Astrocyte (in vitro differentiated cells and primary cell): Measurements from ENCODE around the gene CIC. TPM values are rescaled to one million over a fixed set of nuclear protein-coding genes. Genes with fewer than 3 reads are reported as not detected.
A peak's percentile ranks its signal among the peaks of the same experiment; 100 is the strongest.

Experiments
- DNase-seq: peaks from one replicate; pipeline ENCODE4 v3.0.0-alpha.2; 2010; ENCODE audit warnings: low read depth
- FAIRE-seq: peaks from 2 replicates; lab custom pipeline; 2011; peaks lifted over from hg19 to GRCh38; lab: Jason Lieb, UNC
- H2AFZ ChIP-seq: 2 replicates; pipeline ENCODE4 v1.6.0; 2012; ENCODE audit warnings: low read depth, low read length, inconsistent platforms
- H3K27ac ChIP-seq: 2 replicates; pipeline ENCODE4 v1.5.1; 2011; ENCODE audit warnings: low read depth, low read length, inconsistent platforms
- H3K27me3 ChIP-seq: 2 replicates; pipeline ENCODE4 v1.6.0; 2011; ENCODE audit warnings: low read length, inconsistent platforms; ENCODE audit not compliant: insufficient read depth
- H3K36me3 ChIP-seq: 2 replicates; pipeline ENCODE4 v1.5.1; 2011; ENCODE audit warnings: low read length, inconsistent platforms; ENCODE audit not compliant: insufficient read depth
- H3K4me1 ChIP-seq: 2 replicates; pipeline ENCODE4 v1.5.1; 2011; ENCODE audit warnings: low read length, inconsistent platforms; ENCODE audit not compliant: insufficient read depth
- H3K4me2 ChIP-seq: 2 replicates; pipeline ENCODE4 v1.6.0; 2012; ENCODE audit warnings: low read length, inconsistent platforms
- H3K4me3 ChIP-seq: 2 replicates; pipeline ENCODE4 v1.5.1; 2011; ENCODE audit warnings: low read depth, mild to moderate bottlenecking, low read length, inconsistent platforms; ENCODE audit not compliant: insufficient read depth
- H3K79me2 ChIP-seq: 2 replicates; pipeline ENCODE4 v1.6.0; 2012; ENCODE audit warnings: mild to moderate bottlenecking, low read length, inconsistent platforms; ENCODE audit not compliant: insufficient read depth
- H3K9ac ChIP-seq: 2 replicates; pipeline ENCODE4 v1.6.0; 2012; ENCODE audit warnings: mild to moderate bottlenecking, low read length, inconsistent platforms
- H3K9me3 ChIP-seq: 2 replicates; pipeline ENCODE4 v1.5.1; 2012; ENCODE audit warnings: low read depth, mild to moderate bottlenecking, low read length, inconsistent platforms; ENCODE audit not compliant: insufficient read depth
- H4K20me1 ChIP-seq: 2 replicates; pipeline ENCODE4 v1.6.0; 2012; ENCODE audit warnings: low read length, inconsistent platforms; ENCODE audit not compliant: insufficient read depth
- H3K27ac Mint-ChIP-seq: one replicate; pipeline ENCODE4 v1.8.0; 2021; ENCODE audit warnings: mild to moderate bottlenecking, mixed read lengths; ENCODE audit not compliant: unreplicated experiment
- H3K27me3 Mint-ChIP-seq: one replicate; pipeline ENCODE4 v1.8.0; 2021; ENCODE audit warnings: low read depth, mixed read lengths; ENCODE audit not compliant: unreplicated experiment
- H3K36me3 Mint-ChIP-seq: one replicate; pipeline ENCODE4 v1.8.0; 2021; ENCODE audit warnings: low read depth, mixed read lengths; ENCODE audit not compliant: unreplicated experiment
- H3K4me1 Mint-ChIP-seq: one replicate; pipeline ENCODE4 v1.8.0; 2021; ENCODE audit warnings: low read depth, mixed read lengths; ENCODE audit not compliant: unreplicated experiment
- H3K4me3 Mint-ChIP-seq: one replicate; pipeline ENCODE4 v1.8.0; 2021; ENCODE audit warnings: mild to moderate bottlenecking, moderate library complexity, mixed read lengths; ENCODE audit not compliant: unreplicated experiment
- H3K9me3 Mint-ChIP-seq: one replicate; pipeline ENCODE4 v1.8.0; 2021; ENCODE audit warnings: mild to moderate bottlenecking, mixed read lengths; ENCODE audit not compliant: unreplicated experiment
- CTCF ChIP-seq: IDR thresholded peaks from 2 replicates; pipeline ENCODE4 v1.5.1; 2011; ENCODE audit warnings: low read depth, mild to moderate bottlenecking, inconsistent platforms, low read length, moderate library complexity; ENCODE audit not compliant: insufficient read depth
- EZH2 ChIP-seq: IDR thresholded peaks from 2 replicates; pipeline ENCODE4 v1.6.1; 2012; ENCODE audit warnings: mild to moderate bottlenecking, low read length, inconsistent platforms; ENCODE audit not compliant: insufficient read depth
- total RNA-seq: library from RNA; stranded (reverse); gene quantifications from 2 replicates; pipeline ENCODE4 v1.2.1, GENCODE V29; 2021

Gene CIC
- total RNA-seq, 1 donor from 2014 or later = 78.5 TPM

- no peak for DNase-seq
- Histone ChIP-seq H3K4me1 (peaks cover 51% of the 10 kb centered on the region), H3K9ac (peak overlapping the region; percentile 13), H3K4me3 (no peak overlapping the region), H4K20me1 (peaks cover 51% of the 10 kb centered on the region), H3K79me2 (peaks cover 98% of the 10 kb centered on the region), H2AFZ (no peak overlapping the region), H3K27me3 (no peaks in the 10 kb centered on the region), H3K4me2 (no peak overlapping the region), H3K36me3 (peaks cover 6% of the 10 kb centered on the region), H3K27ac (no peak overlapping the region), H3K9me3 (no peaks in the 10 kb centered on the region)
- H3K4me1 Mint-ChIP-seq = peaks cover 44% of the 10 kb centered on the region
- TF ChIP-seq CTCF (no peak), EZH2 (no peak)
- no peaks in the 10 kb centered on the region for H3K27me3 Mint-ChIP-seq
- peaks cover 17% of the 10 kb centered on the region for H3K36me3 Mint-ChIP-seq
- H3K4me3 Mint-ChIP-seq = no peak overlapping the region
- H3K9me3 Mint-ChIP-seq = no peaks in the 10 kb centered on the region
- FAIRE-seq = no peak
- no peak overlapping the region for H3K27ac Mint-ChIP-seq
Measured at GRCh38 chr19:42274065-42274682, 5.1 kb downstream of the CIC start.

GRCh38 chr19:42275103-42275502 is 6.1 kb downstream of the CIC start:
- peak overlapping the region; percentile 45 for H3K4me3 Mint-ChIP-seq

More at GRCh38 chr19:42275103-42275502, 6.1 kb downstream of the CIC start:
- Mint-ChIP-seq H3K4me1 (peaks cover 45% of the 10 kb centered on the region), H3K27me3 (no peaks in the 10 kb centered on the region), H3K9me3 (no peaks in the 10 kb centered on the region), H3K36me3 (peaks cover 17% of the 10 kb centered on the region), H3K27ac (no peak overlapping the region)
- no peak for TF ChIP-seq EZH2
- TF ChIP-seq CTCF = no peak
- Histone ChIP-seq H3K36me3 (peaks cover 6% of the 10 kb centered on the region), H3K4me1 (peaks cover 51% of the 10 kb centered on the region), H3K9ac (peak overlapping the region; percentile 3), H3K79me2 (peaks cover 96% of the 10 kb centered on the region), H4K20me1 (peaks cover 56% of the 10 kb centered on the region), H2AFZ (no peak overlapping the region), H3K4me2 (no peak overlapping the region), H3K9me3 (no peaks in the 10 kb centered on the region), H3K4me3 (no peak overlapping the region), H3K27me3 (no peaks in the 10 kb centered on the region), H3K27ac (no peak overlapping the region)
- FAIRE-seq (no peak), DNase-seq (no peak)
